ENCODE data around the gene NRAS. TPM values are rescaled to one million over a fixed set of nuclear protein-coding genes. Genes with fewer than 3 reads are reported as not detected.

The NRAS gene
- total RNA-seq, 1 donor from 2014 or later, result 33.9 TPM

DNA sequence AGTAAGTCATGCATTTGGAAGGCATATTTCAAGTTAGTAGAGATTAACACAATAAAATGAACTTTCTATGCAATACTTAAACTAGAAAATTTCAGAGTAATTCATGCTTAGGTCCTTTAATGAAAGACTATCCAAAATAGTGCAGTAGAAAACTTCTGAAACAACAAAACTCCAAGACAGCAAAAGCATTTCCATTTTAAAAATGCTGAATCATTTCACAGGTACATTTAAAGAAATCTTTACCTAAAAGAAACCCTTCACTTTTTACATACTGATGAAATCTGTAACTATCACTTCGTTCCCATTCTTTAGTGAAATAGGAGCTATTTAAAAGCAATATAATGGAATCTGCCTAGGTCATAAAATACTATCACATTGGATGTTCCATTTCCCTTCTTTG is 23.8 kb upstream of the NRAS start:
- Mint-ChIP-seq H3K36me3 (ENCODE audit: low read depth) (peaks cover 25% of the 10 kb centered on the region), H3K27me3 (ENCODE audit: low read depth) (no peaks in the 10 kb centered on the region), H3K27ac (ENCODE audit: unreplicated experiment) (no peak overlapping the region), H3K4me1 (ENCODE audit: low read depth) (peaks cover 5% of the 10 kb centered on the region), H3K4me3 (ENCODE audit: unreplicated experiment) (no peak overlapping the region), H3K9me3 (ENCODE audit: low read depth) (no peaks in the 10 kb centered on the region)
- TF ChIP-seq, protein P1, sequence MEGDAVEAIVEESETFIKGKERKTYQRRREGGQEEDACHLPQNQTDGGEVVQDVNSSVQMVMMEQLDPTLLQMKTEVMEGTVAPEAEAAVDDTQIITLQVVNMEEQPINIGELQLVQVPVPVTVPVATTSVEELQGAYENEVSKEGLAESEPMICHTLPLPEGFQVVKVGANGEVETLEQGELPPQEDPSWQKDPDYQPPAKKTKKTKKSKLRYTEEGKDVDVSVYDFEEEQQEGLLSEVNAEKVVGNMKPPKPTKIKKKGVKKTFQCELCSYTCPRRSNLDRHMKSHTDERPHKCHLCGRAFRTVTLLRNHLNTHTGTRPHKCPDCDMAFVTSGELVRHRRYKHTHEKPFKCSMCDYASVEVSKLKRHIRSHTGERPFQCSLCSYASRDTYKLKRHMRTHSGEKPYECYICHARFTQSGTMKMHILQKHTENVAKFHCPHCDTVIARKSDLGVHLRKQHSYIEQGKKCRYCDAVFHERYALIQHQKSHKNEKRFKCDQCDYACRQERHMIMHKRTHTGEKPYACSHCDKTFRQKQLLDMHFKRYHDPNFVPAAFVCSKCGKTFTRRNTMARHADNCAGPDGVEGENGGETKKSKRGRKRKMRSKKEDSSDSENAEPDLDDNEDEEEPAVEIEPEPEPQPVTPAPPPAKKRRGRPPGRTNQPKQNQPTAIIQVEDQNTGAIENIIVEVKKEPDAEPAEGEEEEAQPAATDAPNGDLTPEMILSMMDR (IDR thresholded peaks at IDR 0.05), result no peak
- DNase-seq (ENCODE audit: low spot score), result no peak

DNA sequence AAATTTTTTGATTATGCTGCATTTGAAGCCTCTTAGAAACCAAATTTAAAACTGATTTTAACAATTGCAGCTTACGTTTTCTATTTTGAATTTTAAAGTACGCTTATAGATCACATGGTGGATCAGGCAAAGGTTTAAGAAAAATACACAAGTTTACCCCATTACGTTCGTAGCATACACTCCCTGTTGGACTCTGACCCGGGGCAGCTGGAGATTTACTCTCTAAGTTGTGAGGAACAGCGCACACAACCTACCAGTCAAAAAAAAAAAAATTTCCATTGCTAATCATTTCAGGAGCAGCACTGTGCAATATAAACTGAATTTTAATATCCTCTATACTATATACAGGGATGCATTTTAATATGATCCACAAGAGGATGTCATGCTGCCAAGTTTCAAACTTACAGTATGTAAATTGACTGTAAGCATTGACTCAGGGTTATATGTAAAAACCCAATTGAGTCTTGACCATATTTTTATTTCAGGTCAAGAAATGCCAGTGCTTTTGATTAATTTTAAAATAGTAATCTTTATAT is 20.8 kb upstream of the NRAS start:
- Mint-ChIP-seq H3K4me1 (ENCODE audit: low read depth) (no peaks in the 10 kb centered on the region), H3K27me3 (ENCODE audit: low read depth) (no peaks in the 10 kb centered on the region), H3K36me3 (ENCODE audit: low read depth) (peaks cover 37% of the 10 kb centered on the region), H3K9me3 (ENCODE audit: low read depth) (no peaks in the 10 kb centered on the region), H3K4me3 (ENCODE audit: unreplicated experiment) (no peak overlapping the region), H3K27ac (ENCODE audit: unreplicated experiment) (no peak overlapping the region)
- DNase-seq (ENCODE audit: low spot score), result no peak
- TF ChIP-seq, protein P1 (IDR thresholded peaks at IDR 0.05), result no peak

DNA sequence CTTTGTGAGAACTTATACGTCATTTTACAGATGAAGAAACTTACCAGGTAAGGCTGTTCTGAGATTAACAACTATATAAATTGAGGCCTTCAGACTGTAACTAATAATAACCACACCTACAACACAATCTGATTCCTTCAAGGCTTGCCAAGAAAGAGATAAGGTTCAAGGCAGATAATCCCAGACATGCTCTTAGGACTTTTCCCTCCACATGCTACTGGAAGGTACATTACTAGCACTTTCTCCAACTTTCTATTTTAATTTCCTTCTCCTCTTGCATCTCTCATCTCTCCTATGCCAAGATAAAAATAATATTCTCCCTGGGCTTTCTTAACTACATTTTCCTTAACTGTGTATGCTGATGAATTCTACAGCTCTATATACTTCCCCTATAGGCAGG is 18.9 kb upstream of the NRAS start:
- H3K27ac Mint-ChIP-seq (ENCODE audit: unreplicated experiment), result no peak overlapping the region
- H3K4me3 Mint-ChIP-seq (ENCODE audit: unreplicated experiment), result no peak overlapping the region
- peaks cover 43% of the 10 kb centered on the region for H3K36me3 Mint-ChIP-seq (ENCODE audit: low read depth)
- DNase-seq (ENCODE audit: low spot score), result no peak
- TF ChIP-seq, protein P1 (IDR thresholded peaks at IDR 0.05), result no peak
- no peaks in the 10 kb centered on the region for H3K27me3 Mint-ChIP-seq (ENCODE audit: low read depth)
- H3K4me1 Mint-ChIP-seq (ENCODE audit: low read depth), result peaks cover 4% of the 10 kb centered on the region
- no peaks in the 10 kb centered on the region for H3K9me3 Mint-ChIP-seq (ENCODE audit: low read depth)

DNA sequence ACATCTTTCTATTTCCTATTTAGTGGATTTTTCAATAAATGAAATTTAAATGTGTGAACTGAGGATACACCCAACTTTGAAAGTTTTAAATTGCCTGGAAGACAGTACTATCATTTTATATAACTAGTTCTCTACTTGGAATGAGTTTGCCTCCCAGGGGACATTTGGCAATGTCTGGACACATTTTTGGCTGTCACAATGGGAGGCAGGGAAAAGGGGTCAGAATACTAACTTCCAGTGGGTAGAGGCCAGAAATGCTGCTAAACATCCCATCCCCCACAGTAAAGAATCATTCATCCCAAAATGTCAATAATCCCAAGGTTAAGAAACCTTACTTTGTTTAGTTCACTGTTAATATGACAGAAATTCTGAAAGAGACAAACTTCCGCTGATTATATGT is 13.2 kb upstream of the NRAS start:
- H3K27me3 Mint-ChIP-seq (ENCODE audit: low read depth), result no peaks in the 10 kb centered on the region
- H3K27ac Mint-ChIP-seq (ENCODE audit: unreplicated experiment), result peak overlapping the region; percentile 19
- TF ChIP-seq, protein P1 (IDR thresholded peaks at IDR 0.05), result no peak
- H3K4me3 Mint-ChIP-seq (ENCODE audit: unreplicated experiment), result no peak overlapping the region
- H3K4me1 Mint-ChIP-seq (ENCODE audit: low read depth), result peaks cover 22% of the 10 kb centered on the region
- DNase-seq (ENCODE audit: low spot score), result no peak
- H3K36me3 Mint-ChIP-seq (ENCODE audit: low read depth), result peaks cover 48% of the 10 kb centered on the region
- no peaks in the 10 kb centered on the region for H3K9me3 Mint-ChIP-seq (ENCODE audit: low read depth)

DNA sequence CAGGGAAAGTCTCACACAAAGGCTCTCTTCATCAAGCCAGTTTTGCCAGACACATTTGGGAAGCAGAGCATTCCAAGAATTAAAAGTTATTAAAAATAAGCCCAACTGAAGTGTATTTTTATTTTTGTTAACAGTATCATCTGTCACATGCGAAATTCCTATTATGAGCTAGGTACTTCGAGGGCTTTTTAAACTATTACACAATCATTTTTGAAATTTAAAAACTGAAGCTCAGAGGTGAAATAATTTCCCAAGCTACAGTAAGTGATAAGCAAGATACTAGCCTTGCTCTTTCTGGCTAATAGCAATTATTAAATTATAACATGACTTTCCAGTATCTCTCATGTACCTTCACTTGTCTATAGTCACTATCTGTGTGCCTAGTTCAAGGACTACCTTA is 12.0 kb upstream of the NRAS start:
- Mint-ChIP-seq H3K27ac (ENCODE audit: unreplicated experiment) (peak overlapping the region; percentile 62), H3K27me3 (ENCODE audit: low read depth) (no peaks in the 10 kb centered on the region), H3K9me3 (ENCODE audit: low read depth) (no peaks in the 10 kb centered on the region), H3K4me1 (ENCODE audit: low read depth) (peaks cover 35% of the 10 kb centered on the region), H3K4me3 (ENCODE audit: unreplicated experiment) (no peak overlapping the region), H3K36me3 (ENCODE audit: low read depth) (peaks cover 47% of the 10 kb centered on the region)
- TF ChIP-seq, protein P1 (IDR thresholded peaks at IDR 0.05), result no peak
- no peak for DNase-seq (ENCODE audit: low spot score)

Data from chondrocyte (in vitro differentiated cells).